ENCODE data around the gene FAM78B.
A peak's percentile ranks its signal among the peaks of the same experiment; 100 is the strongest.

The FAM78B gene

GRCh38 chr1:166164646-166164994, 2.2 kb downstream of the FAM78B start:
- DNase-seq, result no peak

DNA sequence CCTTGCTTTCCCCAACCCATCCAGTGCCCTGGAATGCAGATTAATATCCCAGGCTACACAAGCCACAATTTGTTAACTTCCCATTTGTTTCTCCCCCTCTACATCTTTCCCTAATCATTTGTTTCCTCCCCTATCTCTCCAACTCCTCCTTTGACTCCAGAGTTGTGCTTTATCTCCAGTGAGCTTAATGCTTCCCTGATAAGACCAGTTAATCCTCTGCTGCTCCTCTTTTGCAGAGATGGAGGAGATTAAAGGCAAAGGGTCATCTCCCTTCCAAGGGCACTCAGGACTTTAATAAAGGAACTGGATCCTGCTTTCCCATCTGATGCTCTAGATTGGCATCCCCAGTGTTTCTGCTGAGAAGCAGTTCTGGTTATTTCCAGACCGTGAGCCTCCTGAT, 7.1 kb downstream of the FAM78B start:
- no peak for DNase-seq

DNA sequence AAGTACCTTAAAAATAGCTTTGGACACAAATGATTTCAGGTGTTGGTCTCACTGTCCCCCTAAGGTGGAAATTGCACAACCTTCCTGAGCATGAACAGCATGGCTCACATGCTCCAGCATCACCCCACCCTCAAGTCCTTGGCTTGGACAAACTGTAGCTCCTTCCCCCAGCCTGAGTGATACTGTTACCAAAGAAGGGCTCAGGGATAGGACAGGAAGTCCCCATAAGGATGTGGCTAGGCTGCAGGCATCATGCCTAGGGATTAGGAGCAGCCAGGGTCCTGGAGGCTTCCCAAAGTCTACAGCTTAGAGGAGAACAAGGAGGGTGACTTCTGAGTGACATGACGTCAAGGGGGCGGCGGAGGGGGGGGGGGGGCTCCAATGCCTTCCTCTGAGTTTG, 10.1 kb downstream of the FAM78B start:
- no peak for DNase-seq

DNA sequence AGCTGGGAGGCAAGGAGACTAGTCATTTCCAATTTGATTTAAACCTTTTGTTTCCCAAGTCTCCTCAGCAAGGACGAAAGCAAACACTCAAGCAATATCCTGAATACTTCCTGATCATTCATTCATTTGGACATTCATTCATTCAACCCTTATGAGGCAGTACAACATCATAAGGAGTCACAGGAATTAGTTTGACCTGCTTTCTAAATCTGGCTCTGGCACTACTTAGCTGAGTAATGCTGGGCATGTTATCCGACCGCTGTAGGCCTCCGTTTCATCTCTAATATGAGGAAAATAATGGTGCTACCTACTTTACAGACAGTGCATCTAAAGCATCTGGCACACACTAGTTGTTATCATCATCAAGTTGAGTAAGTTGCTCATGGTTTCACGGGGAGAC, 11.7 kb downstream of the FAM78B start:
- no peak for DNase-seq

- no peak for DNase-seq
Measured at GRCh38 chr1:166153525-166154314, 13.1 kb downstream of the FAM78B start.

DNA sequence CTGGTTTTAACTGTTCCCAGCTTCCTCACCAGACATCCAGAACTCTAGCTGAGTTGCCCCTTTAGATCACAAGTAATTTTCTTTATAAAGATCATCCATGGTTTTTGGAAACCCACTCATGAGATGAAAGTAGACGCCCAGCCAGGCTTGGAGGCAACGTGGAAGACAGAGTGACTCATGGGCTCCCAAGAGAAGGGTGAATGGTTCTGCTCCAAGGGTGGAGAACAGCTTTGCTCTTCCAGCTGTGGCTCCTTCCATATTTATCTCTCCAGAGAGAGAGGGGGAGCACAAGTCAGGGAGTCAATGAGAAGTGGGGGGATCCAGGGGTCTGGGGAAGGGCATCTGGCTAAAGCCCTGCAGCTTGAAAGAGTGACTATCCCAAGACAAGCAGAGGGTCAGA, 13.8 kb downstream of the FAM78B start:
- DNase-seq, result no peak

DNA sequence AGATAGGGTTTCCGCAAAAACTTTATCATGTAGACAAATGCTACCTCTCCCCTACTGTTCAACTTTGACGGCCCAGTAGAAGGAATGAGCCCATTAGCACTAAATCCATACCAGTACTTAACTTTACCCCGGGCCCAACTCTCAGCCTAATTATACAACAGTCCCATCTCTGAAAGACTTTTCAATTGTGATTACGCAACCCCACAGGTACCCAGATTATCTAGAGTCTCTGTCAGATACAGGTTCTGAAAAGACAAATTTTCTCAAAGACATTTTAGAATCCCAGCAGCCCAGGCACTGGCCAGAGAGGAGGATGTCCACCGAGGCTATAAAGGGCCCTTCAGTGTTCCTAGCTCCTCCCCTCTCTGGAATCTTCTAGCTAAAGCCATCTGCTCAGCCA, 15.0 kb downstream of the FAM78B start:
- no peak for DNase-seq

DNA sequence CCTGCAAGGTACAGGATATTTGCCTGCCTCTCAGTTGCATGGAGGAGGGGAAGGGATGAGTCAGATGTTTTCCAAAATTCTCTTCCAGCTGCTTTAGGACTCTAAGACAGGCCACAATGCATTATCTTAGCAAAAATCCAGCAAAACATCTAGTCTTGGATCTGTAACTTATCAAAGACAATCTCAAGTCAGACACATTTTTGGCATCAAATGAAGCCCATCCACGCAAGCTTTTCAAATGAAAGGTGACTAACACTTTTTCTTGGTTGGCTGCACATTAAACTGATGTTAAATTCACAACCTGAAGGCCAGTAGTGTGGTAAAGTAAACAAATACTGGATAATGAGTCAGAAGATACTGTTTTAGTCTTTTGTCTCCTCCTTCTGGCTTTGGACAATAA, 21.3 kb downstream of the FAM78B start:
- no peak for DNase-seq

GRCh38 chr1:166141969-166142368, 24.8 kb downstream of the FAM78B start:
- DNase-seq, result no peak

GRCh38 chr1:166140251-166140650, 26.6 kb downstream of the FAM78B start:
- no peak for DNase-seq

DNA sequence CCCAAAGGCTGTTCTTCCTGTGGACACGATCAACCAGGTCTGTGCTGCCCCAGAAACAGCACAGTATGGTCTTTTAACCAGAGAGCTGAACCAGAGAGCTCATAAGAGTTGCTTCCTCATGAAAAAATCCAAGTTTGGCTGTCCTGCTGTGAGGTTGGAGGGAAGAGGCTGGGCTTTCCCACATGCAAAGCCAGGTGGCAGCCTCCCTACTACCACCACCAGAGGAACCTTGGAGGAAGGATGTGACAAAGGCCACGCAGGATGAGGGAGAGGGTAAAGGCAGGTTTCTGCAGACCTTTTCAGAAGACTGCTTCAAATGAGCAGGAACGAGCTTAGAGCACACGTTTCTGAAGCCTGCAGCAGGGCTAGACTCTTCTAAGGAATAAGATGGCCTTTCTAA, 27.1 kb downstream of the FAM78B start:
- no peak for DNase-seq

- no peak for DNase-seq
Measured at GRCh38 chr1:166136699-166137401, 30.0 kb downstream of the FAM78B start.

- no peak for DNase-seq
Measured at GRCh38 chr1:166136222-166136621, 30.6 kb downstream of the FAM78B start.

GRCh38 chr1:166133857-166134256, 32.9 kb downstream of the FAM78B start:
- DNase-seq, result no peak

DNA sequence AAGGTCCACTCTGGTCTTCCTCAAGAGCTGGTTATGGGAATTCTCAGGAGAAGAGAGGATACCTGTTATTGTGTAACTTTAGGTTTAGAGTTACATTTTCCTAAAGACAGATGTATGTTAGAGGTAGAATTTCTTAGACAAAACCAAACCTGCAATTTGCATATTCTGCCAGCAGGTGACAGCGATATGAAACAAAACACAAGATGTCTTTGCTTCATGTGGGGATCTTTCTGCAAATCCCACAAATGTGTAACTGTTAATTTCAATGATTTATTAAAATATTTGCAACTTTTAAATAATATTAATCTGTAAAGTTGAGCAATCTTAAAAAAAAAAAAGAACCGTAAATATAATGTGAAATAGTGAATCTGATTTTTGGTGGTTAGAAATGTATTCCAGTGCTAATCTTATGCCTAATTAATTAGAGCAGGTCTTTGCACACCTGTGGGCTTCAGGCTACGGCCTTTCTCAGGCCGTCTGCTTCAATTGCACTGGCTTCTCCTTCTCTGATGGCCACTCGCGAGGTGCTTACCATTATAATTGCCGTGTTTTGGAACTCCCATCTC, 33.4 kb downstream of the FAM78B start:
- no peak for DNase-seq

GRCh38 chr1:166132496-166132895, 34.3 kb downstream of the FAM78B start:
- no peak for DNase-seq

- DNase-seq, result no peak
Measured at GRCh38 chr1:166129006-166129405, 37.8 kb downstream of the FAM78B start.

GRCh38 chr1:166128195-166128594, 38.6 kb downstream of the FAM78B start:
- no peak for DNase-seq

GRCh38 chr1:166127003-166127402, 39.8 kb downstream of the FAM78B start:
- no peak for DNase-seq

GRCh38 chr1:166122873-166123466, 43.8 kb downstream of the FAM78B start:
- no peak for DNase-seq

DNA sequence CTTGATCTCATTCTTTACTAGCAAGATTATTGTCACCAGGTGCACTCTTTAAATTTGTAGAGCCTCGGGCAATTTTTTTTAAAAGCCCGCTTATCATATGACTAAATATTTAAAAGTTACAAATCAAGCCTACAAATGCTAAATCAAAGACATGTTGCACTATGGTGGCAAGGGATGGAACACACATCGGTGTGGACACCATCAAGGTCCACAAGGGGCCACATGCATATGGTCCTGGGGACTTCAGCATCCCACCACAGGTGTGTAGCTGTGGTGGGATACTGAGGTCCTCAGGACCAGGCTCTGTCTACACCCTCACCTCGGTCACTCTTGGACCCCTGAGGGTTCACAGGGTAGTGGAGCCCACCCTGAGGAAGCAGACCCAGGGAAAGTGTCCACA, 45.8 kb downstream of the FAM78B start:
- DNase-seq, result no peak

DNA sequence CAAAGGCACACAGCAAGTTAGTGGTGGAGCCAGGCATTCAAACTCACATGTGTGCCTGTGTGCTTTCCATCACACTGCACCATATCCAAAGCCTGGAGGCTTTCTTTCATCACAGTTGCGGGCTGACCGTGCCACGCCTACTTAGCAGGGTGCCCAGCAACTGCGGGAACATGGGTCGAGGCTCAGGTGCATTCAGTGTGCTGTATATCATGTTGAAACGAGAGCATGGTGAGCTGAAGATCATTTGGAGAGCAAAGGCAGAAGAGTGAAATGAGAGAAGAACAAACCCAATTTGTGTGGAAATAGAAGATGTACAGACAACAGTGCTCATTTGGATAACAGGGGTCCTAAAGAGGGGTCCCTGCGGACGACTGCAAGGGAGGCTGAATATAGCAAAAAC, 46.5 kb downstream of the FAM78B start:
- no peak for DNase-seq

DNA sequence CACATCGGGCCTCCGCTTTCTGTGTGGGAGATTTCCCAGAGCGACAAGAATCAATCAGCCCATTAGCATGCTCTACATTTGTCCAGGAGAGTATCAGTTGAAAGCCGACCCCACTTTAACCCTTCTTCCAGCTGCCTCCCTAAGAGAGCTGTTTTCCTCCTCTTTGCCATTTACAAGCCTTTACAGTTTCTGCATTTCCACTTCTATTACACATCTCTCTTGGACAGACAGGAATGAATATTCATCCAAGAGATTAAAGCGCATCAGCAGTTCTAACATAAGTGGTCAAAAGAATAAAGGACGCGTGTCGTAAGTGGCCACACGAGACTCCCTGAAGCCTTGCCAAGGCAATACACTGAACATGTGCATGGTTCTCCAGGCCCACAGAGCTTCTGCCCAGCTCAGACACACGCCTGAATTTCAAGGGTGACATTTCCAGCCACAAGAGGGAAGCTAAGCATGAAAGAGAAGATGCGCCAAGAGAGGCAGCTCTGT, 47.3 kb downstream of the FAM78B start:
- peak; percentile 57 for DNase-seq

DNA sequence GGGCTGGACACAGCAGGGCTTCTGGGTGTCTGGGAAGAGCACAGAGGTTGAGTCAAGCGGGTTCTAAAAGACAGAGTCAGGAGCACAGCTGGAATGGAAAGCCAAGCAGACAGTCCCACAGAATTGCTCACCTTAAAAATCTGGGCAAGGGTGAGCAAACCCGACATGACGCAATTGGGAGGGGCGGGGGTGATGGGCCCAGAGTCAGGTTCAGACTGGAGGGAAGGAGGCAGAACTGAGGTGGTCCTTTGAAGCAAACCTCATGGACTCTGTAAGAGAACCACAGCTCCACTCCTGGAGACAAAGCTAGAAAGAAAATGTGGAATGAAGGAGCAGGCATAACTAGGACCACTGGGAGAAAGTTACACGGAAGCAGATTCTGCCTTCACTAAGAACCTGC, 49.0 kb downstream of the FAM78B start:
- DNase-seq, result no peak

All from eye (tissue), 1 donor.